Ectodermal cell (in vitro differentiated cells): ENCODE measurements around the gene HAT1.

Experiments
- H3K27ac ChIP-seq: 2 replicates; pipeline ENCODE4 v1.7.0; 2013; ENCODE audit warnings: mild to moderate bottlenecking, low read depth, low read length; ENCODE audit not compliant: insufficient read depth, poor library complexity, severe bottlenecking
- H3K27me3 ChIP-seq: 2 replicates; pipeline ENCODE4 v1.7.0; 2013; ENCODE audit warnings: mild to moderate bottlenecking, low read length; ENCODE audit not compliant: insufficient read depth, control insufficient read depth, poor library complexity, severe bottlenecking
- H3K36me3 ChIP-seq: one replicate; pipeline ENCODE4 v1.7.0; 2013; ENCODE audit warnings: low read length; ENCODE audit not compliant: control insufficient read depth, insufficient read depth
- H3K4me1 ChIP-seq: one replicate; pipeline ENCODE4 v1.7.0; 2013; ENCODE audit warnings: low read length; ENCODE audit not compliant: control insufficient read depth, insufficient read depth
- H3K4me3 ChIP-seq: 2 replicates; pipeline ENCODE4 v1.7.0; 2013; ENCODE audit warnings: low read depth, low read length, control low read depth; ENCODE audit not compliant: insufficient read depth
- H3K9me3 ChIP-seq: 2 replicates; pipeline ENCODE4 v1.7.0; 2013; ENCODE audit warnings: mild to moderate bottlenecking, low read length, moderate library complexity; ENCODE audit not compliant: control insufficient read depth
- WGBS, 2 experiments: methylation state at CpG; one replicate each; pipeline ENCODE4 v1.1.7; 2013; ENCODE audit warnings: missing lambda C conversion rate in 2 of 2; 5-methylcytosine and 5-hydroxymethylcytosine counted together

HAT1 gene

GRCh38 chr2:171952276-171952675 lies 30.0 kb downstream of the HAT1 start:
- Histone ChIP-seq H3K4me3 (no peak overlapping the region), H3K36me3 (peaks cover 12% of the 10 kb centered on the region), H3K4me1 (no peaks in the 10 kb centered on the region), H3K9me3 (no peaks in the 10 kb centered on the region), H3K27me3 (no peaks in the 10 kb centered on the region), H3K27ac (no peak overlapping the region)

- 87 to 92% methylated on average over 3 of the region's 3 CpGs for WGBS, 2 experiments
- Histone ChIP-seq H3K36me3 (peaks cover 12% of the 10 kb centered on the region), H3K4me3 (no peak overlapping the region), H3K27me3 (no peaks in the 10 kb centered on the region), H3K9me3 (no peaks in the 10 kb centered on the region), H3K27ac (no peak overlapping the region), H3K4me1 (no peaks in the 10 kb centered on the region)
Measured at GRCh38 chr2:171952748-171953147, 30.5 kb downstream of the HAT1 start.

- H3K36me3 ChIP-seq, result peaks cover 12% of the 10 kb centered on the region
- H3K27ac ChIP-seq, result no peak overlapping the region
- 88 to 97% methylated on average over 7 of the region's 7 CpGs for WGBS, 2 experiments
Measured at GRCh38 chr2:171956135-171956825, 34.0 kb downstream of the HAT1 start.

GRCh38 chr2:171957061-171957460 lies 34.8 kb downstream of the HAT1 start:
- Histone ChIP-seq H3K27ac (no peak overlapping the region), H3K27me3 (no peaks in the 10 kb centered on the region), H3K36me3 (peaks cover 12% of the 10 kb centered on the region), H3K4me3 (no peak overlapping the region), H3K4me1 (no peaks in the 10 kb centered on the region), H3K9me3 (no peaks in the 10 kb centered on the region)
- 95 to 97% methylated on average over 2 of the region's 2 CpGs for WGBS, 2 experiments

More at GRCh38 chr2:171956135-171956825, 34.0 kb downstream of the HAT1 start:
- no peaks in the 10 kb centered on the region for H3K4me1 ChIP-seq
- no peaks in the 10 kb centered on the region for H3K27me3 ChIP-seq
- H3K4me3 ChIP-seq, result no peak overlapping the region
- H3K9me3 ChIP-seq, result no peaks in the 10 kb centered on the region

- WGBS, 2 experiments, result 89 to 96% methylated on average over 2 of the region's 3 CpGs
- Histone ChIP-seq H3K4me1 (no peaks in the 10 kb centered on the region), H3K36me3 (peaks cover 7% of the 10 kb centered on the region), H3K4me3 (no peak overlapping the region), H3K27me3 (no peaks in the 10 kb centered on the region), H3K27ac (no peak overlapping the region), H3K9me3 (no peaks in the 10 kb centered on the region)
Measured at GRCh38 chr2:171958475-171958874, 36.2 kb downstream of the HAT1 start.

GRCh38 chr2:171959998-171960397 lies 37.7 kb downstream of the HAT1 start:
- Histone ChIP-seq H3K4me3 (no peak overlapping the region), H3K36me3 (peaks cover 2% of the 10 kb centered on the region), H3K27me3 (no peaks in the 10 kb centered on the region), H3K4me1 (no peaks in the 10 kb centered on the region), H3K27ac (no peak overlapping the region), H3K9me3 (no peaks in the 10 kb centered on the region)
- WGBS, 2 experiments, result 93 to 98% methylated on average over 2 of the region's 2 CpGs

- Histone ChIP-seq H3K4me1 (no peaks in the 10 kb centered on the region), H3K4me3 (no peak overlapping the region), H3K27me3 (no peaks in the 10 kb centered on the region), H3K36me3 (no peaks in the 10 kb centered on the region), H3K27ac (no peak overlapping the region), H3K9me3 (no peaks in the 10 kb centered on the region)
- WGBS, 2 experiments, result 87 to 95% methylated on average over 3 of the region's 3 CpGs
Measured at GRCh38 chr2:171960570-171960969, 38.3 kb downstream of the HAT1 start.

- H3K27ac ChIP-seq, result no peak overlapping the region
- no peak overlapping the region for H3K4me3 ChIP-seq
- peaks cover 3% of the 10 kb centered on the region for H3K36me3 ChIP-seq
- WGBS, 2 experiments, result 92 to 100% methylated on average over 1 of the region's 2 CpGs
- no peaks in the 10 kb centered on the region for H3K4me1 ChIP-seq
- H3K27me3 ChIP-seq, result no peaks in the 10 kb centered on the region
- H3K9me3 ChIP-seq, result no peaks in the 10 kb centered on the region
Measured at GRCh38 chr2:171963198-171963597, 40.9 kb downstream of the HAT1 start.

GRCh38 chr2:171964308-171964707 lies 42.0 kb downstream of the HAT1 start:
- Histone ChIP-seq H3K4me3 (no peak overlapping the region), H3K4me1 (no peaks in the 10 kb centered on the region), H3K9me3 (no peaks in the 10 kb centered on the region), H3K27ac (no peak overlapping the region), H3K27me3 (no peaks in the 10 kb centered on the region), H3K36me3 (peaks cover 8% of the 10 kb centered on the region)
- WGBS, 2 experiments, result 84 to 85% methylated on average over 2 of the region's 2 CpGs

- Histone ChIP-seq H3K27me3 (no peaks in the 10 kb centered on the region), H3K36me3 (peaks cover 8% of the 10 kb centered on the region), H3K9me3 (no peaks in the 10 kb centered on the region), H3K4me3 (no peak overlapping the region), H3K27ac (no peak overlapping the region), H3K4me1 (no peaks in the 10 kb centered on the region)
- 97 to 100% methylated on average over 1 to 2 of the region's 3 CpGs for WGBS, 2 experiments
Measured at GRCh38 chr2:171965238-171965637, 43.0 kb downstream of the HAT1 start.

GRCh38 chr2:171965661-171966060 lies 43.4 kb downstream of the HAT1 start:
- Histone ChIP-seq H3K36me3 (peaks cover 8% of the 10 kb centered on the region), H3K27ac (no peak overlapping the region), H3K9me3 (no peaks in the 10 kb centered on the region), H3K27me3 (no peaks in the 10 kb centered on the region), H3K4me1 (no peaks in the 10 kb centered on the region), H3K4me3 (no peak overlapping the region)
- WGBS, 2 experiments, result 92 to 97% methylated on average over 2 to 3 of the region's 3 CpGs
